Mesenchymal stem cell (in vitro differentiated cells and primary cell): Measurements from ENCODE around the gene POLR2C.

ENCODE experiments used
- DNase-seq: peaks from one replicate; pipeline ENCODE4 v3.0.0-alpha.2; 2013
- H2AFZ ChIP-seq: one replicate; pipeline ENCODE4 v1.6.1; 2013; ENCODE audit warnings: low read depth, mild to moderate bottlenecking, control low read depth, inconsistent platforms, low read length, moderate library complexity
- H2AK5ac ChIP-seq: 2 replicates; pipeline ENCODE4 v1.6.1; 2013; ENCODE audit warnings: low read length, moderate library complexity, mild to moderate bottlenecking, inconsistent platforms; ENCODE audit not compliant: severe bottlenecking
- H2BK120ac ChIP-seq: one replicate; pipeline ENCODE4 v1.6.1; 2013; ENCODE audit warnings: low read depth, mild to moderate bottlenecking, inconsistent platforms, low read length, moderate library complexity
- H2BK12ac ChIP-seq, 2 experiments: one replicate each; pipeline ENCODE4 v1.6.1; 2013; ENCODE audit warnings: inconsistent platforms in 2 of 2, low read length in 2 of 2, mild to moderate bottlenecking in 2 of 2, moderate library complexity in 2 of 2, control low read depth in 1 of 2
- H2BK15ac ChIP-seq: one replicate; pipeline ENCODE4 v1.6.1; 2013; ENCODE audit warnings: mild to moderate bottlenecking, low read depth, inconsistent platforms; ENCODE audit not compliant: poor library complexity, severe bottlenecking
- H2BK5ac ChIP-seq: 2 replicates; pipeline ENCODE4 v1.6.1; 2013; ENCODE audit warnings: low read depth, mild to moderate bottlenecking, low read length, control low read depth, inconsistent platforms; ENCODE audit not compliant: poor library complexity, severe bottlenecking
- H3K14ac ChIP-seq, 2 experiments: one replicate each; pipeline ENCODE4 v1.6.1; 2013; ENCODE audit warnings: inconsistent platforms in 2 of 2, low read length in 2 of 2, control low read depth in 1 of 2, mild to moderate bottlenecking in 1 of 2, moderate library complexity in 1 of 2
- H3K18ac ChIP-seq, 2 experiments: one replicate each; pipeline ENCODE4 v1.6.1; 2013; ENCODE audit warnings: inconsistent platforms in 2 of 2, low read length in 2 of 2, control low read depth in 1 of 2, low read depth in 1 of 2, mild to moderate bottlenecking in 1 of 2
- H3K23ac ChIP-seq, 2 experiments: one replicate each; pipeline ENCODE4 v1.6.1; 2013; ENCODE audit warnings: inconsistent platforms in 2 of 2, low read length in 2 of 2, mild to moderate bottlenecking in 2 of 2, moderate library complexity in 2 of 2, control low read depth in 1 of 2
- H3K27ac ChIP-seq: 2 replicates; pipeline ENCODE4 v1.5.1; 2013; ENCODE audit warnings: mild to moderate bottlenecking, moderate library complexity, low read length, control low read depth, inconsistent platforms; ENCODE audit not compliant: poor library complexity, severe bottlenecking
- H3K27me3 ChIP-seq, 2 experiments: 2 replicates each; pipeline versions ENCODE4 v1.6.1 to v1.7.0; 2013; ENCODE audit warnings: low read length in 2 of 2, mild to moderate bottlenecking in 2 of 2, moderate library complexity in 2 of 2, control low read depth in 1 of 2, inconsistent platforms in 1 of 2; ENCODE audit not compliant: control insufficient read depth in 1 of 2, insufficient read depth in 1 of 2
- H3K36me3 ChIP-seq, 2 experiments: 2 replicates each; pipeline versions ENCODE4 v1.6.1 to v1.7.0; 2013; ENCODE audit warnings: low read length in 2 of 2, control low read depth in 1 of 2, inconsistent platforms in 1 of 2, low read depth in 1 of 2, mild to moderate bottlenecking in 1 of 2; ENCODE audit not compliant: insufficient read depth in 2 of 2, control insufficient read depth in 1 of 2
- H3K4ac ChIP-seq, 2 experiments: one replicate each; pipeline ENCODE4 v1.6.1; 2013; ENCODE audit warnings: inconsistent platforms in 2 of 2, low read length in 2 of 2, mild to moderate bottlenecking in 2 of 2, moderate library complexity in 2 of 2, control low read depth in 1 of 2, low read depth in 1 of 2
- H3K4me1 ChIP-seq: 2 replicates; pipeline ENCODE4 v1.6.1; 2013; ENCODE audit warnings: low read depth, low read length, control low read depth; ENCODE audit not compliant: control insufficient read depth, insufficient read depth
- H3K4me2 ChIP-seq: 2 replicates; pipeline ENCODE4 v1.6.1; 2013; ENCODE audit warnings: low read length, mild to moderate bottlenecking, inconsistent platforms; ENCODE audit not compliant: poor library complexity, severe bottlenecking
- H3K4me3 ChIP-seq, 2 experiments: 2 replicates each; pipeline versions ENCODE4 v1.5.1 to v1.7.0; 2013; ENCODE audit warnings: low read length in 2 of 2, mild to moderate bottlenecking in 2 of 2, control low read depth in 1 of 2, low read depth in 1 of 2; ENCODE audit not compliant: insufficient read depth in 1 of 2
- H3K79me1 ChIP-seq: replicated peaks from 2 replicates; pipeline ENCODE4 v1.6.1; 2013; ENCODE audit warnings: mild to moderate bottlenecking, control low read depth, low read length, inconsistent platforms; ENCODE audit not compliant: poor library complexity, severe bottlenecking
- H3K9ac ChIP-seq: 2 replicates; pipeline ENCODE4 v1.7.0; 2013; ENCODE audit warnings: mild to moderate bottlenecking, low read length, moderate library complexity
- H3K9me3 ChIP-seq: 2 replicates; pipeline ENCODE4 v1.7.0; 2013; ENCODE audit warnings: mild to moderate bottlenecking, low read length; ENCODE audit not compliant: control insufficient read depth
- H4K8ac ChIP-seq: one replicate; pipeline ENCODE4 v1.6.1; 2013; ENCODE audit warnings: inconsistent platforms, mild to moderate bottlenecking, low read length, moderate library complexity
- H4K91ac ChIP-seq: one replicate; pipeline ENCODE4 v1.6.1; 2013; ENCODE audit warnings: mild to moderate bottlenecking, low read length, inconsistent platforms
- WGBS: methylation state at CpG from one replicate; pipeline ENCODE4 v1.1.7; 2013; ENCODE audit warnings: mixed read lengths; 5-methylcytosine and 5-hydroxymethylcytosine counted together

POLR2C gene

DNA sequence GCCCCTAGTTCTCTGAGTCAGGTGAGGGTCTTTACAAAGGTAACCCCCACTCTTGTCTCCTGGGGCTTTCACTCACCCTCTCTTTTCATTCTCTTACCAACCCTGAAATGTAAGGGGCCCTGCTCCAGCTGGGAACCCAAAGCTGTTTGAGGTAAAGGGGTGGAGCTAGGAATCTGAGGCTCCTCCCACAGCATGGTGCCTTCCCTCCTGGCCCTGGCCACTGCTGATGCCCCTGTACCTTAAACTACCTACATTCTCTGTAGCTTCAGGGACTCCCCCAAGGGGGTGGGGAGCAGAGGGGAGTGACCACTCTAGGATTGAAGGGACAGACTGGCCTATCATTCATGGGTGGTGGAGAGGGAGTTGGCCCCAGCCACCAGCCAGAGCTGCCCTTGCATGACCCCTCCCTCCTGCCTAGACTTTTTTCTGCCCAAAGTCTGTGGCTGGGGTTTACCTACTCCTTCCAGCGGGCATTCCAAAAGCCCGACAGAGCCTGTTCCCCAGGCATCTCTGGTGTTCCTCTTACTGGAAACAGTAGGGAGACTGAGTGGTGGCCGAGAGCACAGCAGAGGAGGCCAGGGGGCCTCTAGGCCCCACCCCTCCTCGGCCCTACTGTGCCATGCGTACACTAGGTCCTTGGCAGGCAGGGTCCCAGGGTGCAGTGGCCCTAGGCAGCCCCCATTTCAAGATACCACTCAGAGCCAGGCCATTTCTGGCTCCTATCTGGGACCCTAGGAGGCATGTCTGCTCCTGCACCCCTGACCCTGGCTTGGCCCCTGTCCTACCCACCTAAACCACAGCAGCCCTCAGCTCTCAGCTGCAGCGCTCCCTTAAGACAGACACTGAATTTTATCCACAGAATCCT lies 14.3 kb downstream of the POLR2C start:
- H3K4ac ChIP-seq, result peak overlapping the region in 1 of 2 experiments; percentile 15
- H3K4me1 ChIP-seq, result peaks cover 70% of the 10 kb centered on the region
- no peaks in the 10 kb centered on the region for H3K27me3 ChIP-seq
- no peak overlapping the region for H2AFZ ChIP-seq
- no peak overlapping the region for H3K9ac ChIP-seq
- peaks cover 44% of the 10 kb centered on the region for H3K79me1 ChIP-seq
- H3K18ac ChIP-seq, result no peak overlapping the region
- no peak overlapping the region for H3K4me3 ChIP-seq
- no peak overlapping the region for H3K27ac ChIP-seq
- H2BK5ac ChIP-seq, result no peak overlapping the region
- H3K36me3 ChIP-seq, result peaks cover 40 to 60% of the 10 kb centered on the region in 2 experiments
- H2BK12ac ChIP-seq, result no peak overlapping the region
- DNase-seq, result no peak
- no peak overlapping the region for H2AK5ac ChIP-seq
- H3K9me3 ChIP-seq, result no peaks in the 10 kb centered on the region
- H2BK15ac ChIP-seq, result no peak overlapping the region
- H3K23ac ChIP-seq, result no peak overlapping the region
- H4K91ac ChIP-seq, result no peak overlapping the region
- 72% methylated on average over 6 of the region's 6 CpGs for WGBS
- peak overlapping the region in 1 of 2 experiments; percentile 11 for H3K14ac ChIP-seq
- H4K8ac ChIP-seq, result no peak overlapping the region
- H3K4me2 ChIP-seq, result no peak overlapping the region
- no peak overlapping the region for H2BK120ac ChIP-seq

DNA sequence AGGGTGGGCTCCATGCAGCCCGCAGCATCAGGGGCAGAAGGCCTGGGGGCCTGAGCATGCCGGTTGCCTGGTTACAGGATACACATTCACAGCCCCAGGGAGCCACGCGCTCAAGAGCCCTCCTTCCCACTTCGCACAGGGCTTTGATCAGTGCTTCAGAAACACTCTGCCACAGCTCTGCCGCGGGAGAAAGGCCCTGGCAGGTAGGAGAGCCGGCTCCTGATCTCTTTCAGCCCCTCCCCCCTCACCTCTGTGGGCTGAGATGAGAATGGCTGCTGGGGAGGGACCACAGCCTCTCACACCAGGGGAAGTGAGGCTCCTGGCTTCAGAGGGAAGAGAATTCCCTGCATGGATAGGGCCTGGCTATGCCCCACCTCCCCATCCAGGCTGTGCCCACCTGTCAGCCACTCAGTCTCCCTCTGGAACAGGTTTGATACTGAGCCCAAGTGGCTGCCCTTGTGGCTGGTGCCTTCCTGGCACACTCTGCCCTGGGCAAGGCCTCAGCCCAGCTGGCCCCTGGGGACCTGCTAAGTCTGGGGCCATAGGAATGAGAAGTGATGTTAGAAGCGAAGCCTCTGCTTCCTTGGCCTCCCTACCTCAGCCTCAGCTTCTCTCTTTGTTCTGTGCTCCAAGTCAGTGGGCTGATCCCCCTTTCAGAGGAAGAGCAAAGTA lies 15.2 kb downstream of the POLR2C start:
- 53% methylated on average over 2 of the region's 9 CpGs for WGBS
- Histone ChIP-seq H4K8ac (no peak overlapping the region), H3K4me3 (no peak overlapping the region), H3K9me3 (no peaks in the 10 kb centered on the region), H3K4ac (peak overlapping the region; percentile 11 to 59), H3K9ac (no peak overlapping the region), H3K79me1 (peaks cover 43% of the 10 kb centered on the region), H3K4me2 (no peak overlapping the region), H2BK15ac (peak overlapping the region; percentile 37), H2AFZ (no peak overlapping the region), H3K36me3 (peaks cover 32 to 52% of the 10 kb centered on the region in 2 experiments), H3K27ac (no peak overlapping the region), H3K14ac (peak overlapping the region in 1 of 2 experiments; percentile 63), H3K27me3 (no peaks in the 10 kb centered on the region), H3K23ac (peak overlapping the region in 1 of 2 experiments; percentile 57), H2BK120ac (no peak overlapping the region), H3K4me1 (peaks cover 62% of the 10 kb centered on the region), H4K91ac (no peak overlapping the region), H2AK5ac (peak overlapping the region; percentile 65), H2BK5ac (no peak overlapping the region), H3K18ac (peak overlapping the region in 1 of 2 experiments; percentile 29), H2BK12ac (peak overlapping the region in 1 of 2 experiments; percentile 6)
- DNase-seq, result no peak

DNA sequence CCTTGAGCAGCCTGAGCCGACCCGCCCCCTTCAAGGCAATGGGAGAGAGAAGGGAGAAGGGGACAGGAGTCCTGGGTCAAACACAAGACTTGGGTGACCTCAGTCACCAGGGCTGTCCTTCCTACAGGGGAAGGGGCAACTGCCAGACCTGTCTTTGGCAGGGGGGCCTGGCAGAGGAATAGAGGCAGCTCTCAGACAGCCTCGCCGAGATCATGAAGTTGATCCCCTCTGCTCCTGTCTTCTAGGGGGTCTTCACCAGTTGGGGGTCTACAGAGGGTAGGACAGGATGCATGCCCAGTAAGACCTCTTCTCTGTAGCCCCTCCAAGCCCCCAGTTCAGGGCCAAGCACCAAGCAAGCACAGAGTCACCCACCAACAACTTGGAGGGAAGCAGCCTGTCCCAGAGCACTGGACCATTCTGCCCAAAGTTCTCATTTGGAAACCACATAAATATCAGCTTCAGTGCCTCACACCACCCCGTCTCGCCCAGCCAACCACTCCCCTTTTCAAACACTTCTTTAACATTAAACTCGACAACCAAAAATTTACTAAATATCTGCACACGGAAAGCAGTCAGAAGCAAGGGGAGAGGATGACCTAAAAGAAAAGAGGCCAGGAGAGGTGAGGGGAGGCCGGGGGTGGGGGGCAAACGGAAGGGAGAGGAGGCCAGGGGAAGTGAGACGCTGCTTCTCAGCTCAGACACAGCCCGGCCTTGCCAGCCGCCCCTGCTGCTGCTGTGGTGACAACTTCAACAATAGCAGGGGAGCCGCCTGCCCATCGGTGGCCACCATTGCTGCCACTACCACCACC lies 16.1 kb downstream of the POLR2C start:
- Histone ChIP-seq H3K4me2 (peak overlapping the region; percentile 87), H3K23ac (peak overlapping the region; percentile 5 to 48), H3K9ac (peak overlapping the region; percentile 73), H3K9me3 (no peaks in the 10 kb centered on the region), H3K79me1 (peaks cover 42% of the 10 kb centered on the region), H2BK12ac (peak overlapping the region; percentile 7 to 85), H4K91ac (peak overlapping the region; percentile 22), H2BK120ac (peak overlapping the region; percentile 58), H2AK5ac (peak overlapping the region; percentile 65), H3K36me3 (peaks cover 22 to 43% of the 10 kb centered on the region in 2 experiments), H3K4me1 (peaks cover 56% of the 10 kb centered on the region), H3K27me3 (no peaks in the 10 kb centered on the region), H2BK15ac (peak overlapping the region; percentile 68), H3K27ac (no peak overlapping the region), H3K4ac (peak overlapping the region; percentile 29), H2BK5ac (no peak overlapping the region), H2AFZ (no peak overlapping the region), H3K14ac (peak overlapping the region in 1 of 2 experiments; percentile 68), H3K18ac (peak overlapping the region; percentile 11 to 96), H3K4me3 (peak overlapping the region; percentile 51 to 89), H4K8ac (peak overlapping the region; percentile 74)
- DNase-seq, result no peak
- WGBS, result 36% methylated on average over 11 of the region's 15 CpGs
